Measurements from ENCODE around the gene F10.

The F10 gene

DNA sequence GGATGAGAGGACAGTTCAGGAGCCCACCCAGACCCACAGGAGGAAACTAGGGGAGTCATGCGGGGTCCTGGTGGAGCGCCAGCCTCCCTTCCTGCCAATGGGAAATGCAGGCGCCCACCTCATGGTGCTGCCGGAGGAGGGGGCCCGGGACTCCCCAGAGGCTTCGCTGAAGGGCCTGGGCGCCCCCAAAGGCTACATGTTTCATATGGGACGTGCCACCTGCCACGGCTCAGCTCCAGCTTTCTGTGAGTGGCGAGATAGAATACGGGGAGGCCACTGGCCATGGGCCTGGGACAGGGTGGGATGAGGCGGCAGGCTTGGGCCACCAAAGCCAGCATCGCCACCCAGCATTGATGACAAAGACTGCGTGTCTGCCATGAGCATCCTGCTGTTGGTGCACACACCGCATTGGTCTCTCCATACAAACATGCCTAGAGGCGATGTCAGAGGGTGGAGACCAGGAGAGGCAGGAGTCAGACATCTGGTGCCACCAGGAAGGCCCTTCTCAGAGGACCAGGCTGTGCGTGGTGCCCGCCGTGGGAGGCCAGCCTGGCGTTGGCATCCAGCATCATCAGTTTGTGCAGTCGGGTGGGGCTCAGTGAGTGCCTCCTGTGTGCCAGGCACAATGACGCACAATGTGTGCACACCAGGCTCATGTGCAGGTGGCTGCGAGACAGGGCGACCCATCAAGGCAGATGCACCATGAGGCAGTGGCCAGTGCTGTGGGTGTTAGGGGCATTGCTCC lies 1.2 kb upstream of the F10 start:
- H3K4me2 ChIP-seq (ENCODE audit: low read depth, low read length, poor library complexity, severe bottlenecking) = no peak overlapping the region
- no peaks in the 10 kb centered on the region for H3K9me2 ChIP-seq (replicated peaks; ENCODE audit: insufficient read depth, low read length)
- no peak overlapping the region for H3K4me3 ChIP-seq (ENCODE audit: insufficient read depth, low read length, poor library complexity, severe bottlenecking)
- H3F3A ChIP-seq (ENCODE audit: insufficient read depth) = no peaks in the 10 kb centered on the region
- no peak overlapping the region for H2AFZ ChIP-seq (ENCODE audit: low read depth, low read length, severe bottlenecking)
- no peak for TF ChIP-seq EZH2phosphoT487 (conservative IDR thresholded peaks at IDR 0.05; ENCODE audit: low read length)
- TF ChIP-seq, protein P1, sequence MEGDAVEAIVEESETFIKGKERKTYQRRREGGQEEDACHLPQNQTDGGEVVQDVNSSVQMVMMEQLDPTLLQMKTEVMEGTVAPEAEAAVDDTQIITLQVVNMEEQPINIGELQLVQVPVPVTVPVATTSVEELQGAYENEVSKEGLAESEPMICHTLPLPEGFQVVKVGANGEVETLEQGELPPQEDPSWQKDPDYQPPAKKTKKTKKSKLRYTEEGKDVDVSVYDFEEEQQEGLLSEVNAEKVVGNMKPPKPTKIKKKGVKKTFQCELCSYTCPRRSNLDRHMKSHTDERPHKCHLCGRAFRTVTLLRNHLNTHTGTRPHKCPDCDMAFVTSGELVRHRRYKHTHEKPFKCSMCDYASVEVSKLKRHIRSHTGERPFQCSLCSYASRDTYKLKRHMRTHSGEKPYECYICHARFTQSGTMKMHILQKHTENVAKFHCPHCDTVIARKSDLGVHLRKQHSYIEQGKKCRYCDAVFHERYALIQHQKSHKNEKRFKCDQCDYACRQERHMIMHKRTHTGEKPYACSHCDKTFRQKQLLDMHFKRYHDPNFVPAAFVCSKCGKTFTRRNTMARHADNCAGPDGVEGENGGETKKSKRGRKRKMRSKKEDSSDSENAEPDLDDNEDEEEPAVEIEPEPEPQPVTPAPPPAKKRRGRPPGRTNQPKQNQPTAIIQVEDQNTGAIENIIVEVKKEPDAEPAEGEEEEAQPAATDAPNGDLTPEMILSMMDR (IDR thresholded peaks at IDR 0.05; ENCODE audit: insufficient read depth, low read length, poor library complexity, severe bottlenecking) = no peak
- no peaks in the 10 kb centered on the region for H3K79me2 ChIP-seq (ENCODE audit: insufficient read depth, low read length)
- no peak overlapping the region for H3K27ac ChIP-seq (ENCODE audit: low read depth, low read length)
- no peaks in the 10 kb centered on the region for H3K27me3 ChIP-seq (ENCODE audit: low read length)
- H3K36me3 ChIP-seq (ENCODE audit: low read length) = no peaks in the 10 kb centered on the region
- no peaks in the 10 kb centered on the region for H3K9me3 ChIP-seq (ENCODE audit: insufficient read depth, low read length)
- H4K20me1 ChIP-seq (ENCODE audit: low read depth, low read length) = no peaks in the 10 kb centered on the region
- H3K9ac ChIP-seq (ENCODE audit: low read length) = no peak overlapping the region

DNA sequence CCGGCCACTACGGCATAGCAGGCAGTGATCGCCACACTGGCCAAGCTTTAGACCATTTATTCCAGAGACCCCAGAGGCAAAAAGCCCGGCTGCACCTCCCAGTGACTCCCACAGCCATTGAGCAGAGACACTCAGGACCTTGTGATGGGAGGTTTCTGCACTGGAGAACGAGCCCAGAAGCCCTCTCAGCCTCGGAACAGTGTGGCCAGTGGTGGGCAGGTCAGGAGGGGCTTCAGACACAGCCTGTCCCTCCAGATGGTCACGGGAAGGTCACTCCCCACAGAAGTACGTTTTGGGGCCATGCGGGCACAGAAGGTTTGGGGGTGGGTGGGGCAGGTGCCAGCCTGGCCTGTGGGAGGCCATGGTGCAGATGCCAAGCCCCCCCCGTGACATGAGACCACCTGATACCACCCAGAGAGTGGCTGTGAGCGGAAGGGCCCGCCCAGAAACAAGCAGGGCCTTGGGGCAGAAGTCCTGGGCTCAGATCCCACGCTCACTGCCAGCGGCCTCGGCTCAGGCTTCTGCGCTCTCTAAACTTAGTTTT lies 599 bp upstream of the F10 start:
- no peak overlapping the region for H3K27ac ChIP-seq (ENCODE audit: low read depth, low read length)
- no peaks in the 10 kb centered on the region for H3K36me3 ChIP-seq (ENCODE audit: low read length)
- H3K4me3 ChIP-seq (ENCODE audit: insufficient read depth, low read length, poor library complexity, severe bottlenecking) = no peak overlapping the region
- H3K9ac ChIP-seq (ENCODE audit: low read length) = no peak overlapping the region
- H2AFZ ChIP-seq (ENCODE audit: low read depth, low read length, severe bottlenecking) = no peak overlapping the region
- TF ChIP-seq EZH2phosphoT487 (conservative IDR thresholded peaks at IDR 0.05; ENCODE audit: low read length) = no peak
- TF ChIP-seq, protein P1 (IDR thresholded peaks at IDR 0.05; ENCODE audit: insufficient read depth, low read length, poor library complexity, severe bottlenecking) = no peak
- H3K4me2 ChIP-seq (ENCODE audit: low read depth, low read length, poor library complexity, severe bottlenecking) = no peak overlapping the region
- no peaks in the 10 kb centered on the region for H3K79me2 ChIP-seq (ENCODE audit: insufficient read depth, low read length)
- H3F3A ChIP-seq (ENCODE audit: insufficient read depth) = no peaks in the 10 kb centered on the region
- no peaks in the 10 kb centered on the region for H4K20me1 ChIP-seq (ENCODE audit: low read depth, low read length)
- H3K9me2 ChIP-seq (replicated peaks; ENCODE audit: insufficient read depth, low read length) = no peaks in the 10 kb centered on the region
- H3K9me3 ChIP-seq (ENCODE audit: insufficient read depth, low read length) = no peaks in the 10 kb centered on the region
- H3K27me3 ChIP-seq (ENCODE audit: low read length) = no peaks in the 10 kb centered on the region

DNA sequence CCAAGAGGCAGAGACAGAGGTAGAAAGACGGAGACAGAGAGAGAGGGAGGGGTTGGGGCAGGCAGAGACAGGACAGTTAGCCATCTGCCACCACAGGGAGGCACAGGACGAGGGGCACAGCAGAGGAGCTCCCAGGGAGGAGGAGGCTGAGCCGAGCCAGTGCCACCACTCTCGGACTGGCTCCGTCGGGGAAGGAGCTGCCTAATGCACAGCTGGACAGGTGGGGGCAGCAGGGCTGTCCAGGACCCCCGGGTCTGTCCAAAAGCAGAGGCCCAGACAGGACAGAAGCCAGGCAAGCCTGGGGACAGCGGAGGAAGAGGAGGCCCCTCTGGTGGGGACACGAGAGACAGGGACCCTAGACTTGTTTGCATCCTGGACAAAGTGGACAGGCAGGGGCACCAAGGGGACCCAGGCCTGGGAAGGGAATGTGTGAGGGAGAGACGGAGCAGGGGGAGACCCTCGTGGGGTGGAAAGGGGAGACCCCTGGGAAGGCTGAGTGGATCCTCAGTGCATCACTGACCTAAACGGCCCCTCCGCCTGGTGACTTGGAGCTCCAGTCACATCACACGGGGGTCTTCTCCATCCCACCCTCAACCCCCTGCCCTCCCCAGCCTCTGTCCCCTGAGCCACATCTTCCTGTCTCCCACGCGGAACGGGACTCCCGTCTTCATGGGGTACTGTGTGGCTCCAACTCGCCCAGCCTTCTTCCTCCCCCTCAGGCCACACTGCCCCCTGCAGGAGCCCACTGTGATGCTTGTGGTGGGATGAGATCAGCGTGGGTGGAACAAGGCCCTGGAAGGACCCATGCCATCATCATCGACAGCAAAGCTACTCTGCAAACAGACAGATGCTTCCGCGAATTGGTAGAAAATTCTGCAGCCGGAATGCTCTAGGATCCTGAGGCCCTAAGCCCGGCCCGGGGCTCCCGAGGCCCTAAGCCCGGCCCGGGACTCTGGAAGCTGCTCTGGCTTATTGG lies 915 bp downstream of the F10 start:
- H3K9me3 ChIP-seq (ENCODE audit: insufficient read depth, low read length) = no peaks in the 10 kb centered on the region
- H3K9ac ChIP-seq (ENCODE audit: low read length) = no peak overlapping the region
- H3K4me2 ChIP-seq (ENCODE audit: low read depth, low read length, poor library complexity, severe bottlenecking) = no peak overlapping the region

More for the DNA sequence above, 915 bp downstream of the F10 start:
- Histone ChIP-seq H3F3A (ENCODE audit: insufficient read depth) (no peaks in the 10 kb centered on the region), H3K79me2 (ENCODE audit: insufficient read depth, low read length) (no peaks in the 10 kb centered on the region), H3K27ac (ENCODE audit: low read depth, low read length) (no peak overlapping the region), H3K27me3 (ENCODE audit: low read length) (no peaks in the 10 kb centered on the region), H3K9me2 (replicated peaks; ENCODE audit: insufficient read depth, low read length) (no peaks in the 10 kb centered on the region), H4K20me1 (ENCODE audit: low read depth, low read length) (no peaks in the 10 kb centered on the region), H2AFZ (ENCODE audit: low read depth, low read length, severe bottlenecking) (no peak overlapping the region), H3K4me3 (ENCODE audit: insufficient read depth, low read length, poor library complexity, severe bottlenecking) (no peak overlapping the region), H3K36me3 (ENCODE audit: low read length) (no peaks in the 10 kb centered on the region)
- TF ChIP-seq, protein P1 (IDR thresholded peaks at IDR 0.05; ENCODE audit: insufficient read depth, low read length, poor library complexity, severe bottlenecking) = peak; percentile 27
- TF ChIP-seq EZH2phosphoT487 (conservative IDR thresholded peaks at IDR 0.05; ENCODE audit: low read length) = no peak
